Progenitor cell of endocrine pancreas (in vitro differentiated cells): Measurements from ENCODE around the gene ZNF687. TPM values are rescaled to one million over a fixed set of nuclear protein-coding genes. Genes with fewer than 3 reads are reported as not detected.
"Not testable (repeated sequence)": the region's sequence is repeated elsewhere in the genome, so short reads cannot be mapped to it uniquely, and the experiment has no call there.

Experiments used
- DNase-seq: peaks from one replicate; pipeline ENCODE4 v3.0.0; 2021; ENCODE audit warnings: low spot score; ENCODE audit not compliant: unreplicated experiment
- H3K27ac Mint-ChIP-seq: 2 replicates; pipeline ENCODE4 v1.8.0; 2021; ENCODE audit warnings: mild to moderate bottlenecking, moderate library complexity, mixed read lengths
- H3K27me3 Mint-ChIP-seq: 2 replicates; pipeline ENCODE4 v1.8.0; 2021; ENCODE audit warnings: mixed read lengths
- H3K36me3 Mint-ChIP-seq: 2 replicates; pipeline ENCODE4 v1.8.0; 2022; ENCODE audit warnings: mixed read lengths; ENCODE audit not compliant: insufficient read depth
- H3K4me1 Mint-ChIP-seq: 2 replicates; pipeline ENCODE4 v1.8.0; 2021; ENCODE audit warnings: low read depth, mixed read lengths
- H3K4me3 Mint-ChIP-seq: 2 replicates; pipeline ENCODE4 v1.8.0; 2021; ENCODE audit warnings: low read depth, mild to moderate bottlenecking, moderate library complexity, mixed read lengths
- H3K9me3 Mint-ChIP-seq: 2 replicates; pipeline ENCODE4 v1.8.0; 2021; ENCODE audit warnings: low read depth, mixed read lengths
- total RNA-seq: library from RNA; stranded (reverse); gene quantifications from 2 replicates; pipeline ENCODE4 v1.2.1, GENCODE V29; 2021
- TF ChIP-seq, protein P1 (sequence below): fragments of 200-600 bp; sonication (generic); IDR thresholded peaks from one replicate; pipeline ENCODE4 v1.5.0; 2021; ENCODE audit warnings: antibody characterized with exemption, mild to moderate bottlenecking; ENCODE audit not compliant: unreplicated experiment

ZNF687 gene
- total RNA-seq, 1 donor from 2014 or later, result 45.0 TPM

DNA sequence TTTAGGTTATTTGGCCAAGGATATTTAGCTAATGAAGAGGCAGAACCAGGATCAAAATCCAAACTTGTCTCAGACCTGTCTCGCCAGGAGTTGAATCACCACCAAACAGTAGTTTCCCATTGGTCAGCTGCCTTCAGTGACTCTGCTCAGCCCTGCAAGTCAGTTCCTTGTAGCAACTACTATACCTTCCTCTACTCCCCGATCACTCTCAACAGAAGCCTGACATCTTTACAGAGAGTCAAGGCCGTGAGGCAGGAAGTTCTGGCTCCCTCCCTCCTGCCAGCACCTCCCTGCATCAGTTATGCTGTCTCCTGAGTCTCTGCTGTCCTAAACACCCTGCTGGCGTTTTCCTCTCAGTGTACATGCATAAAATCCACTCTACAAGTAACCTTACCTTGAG is 14.3 kb upstream of the ZNF687 start:
- no peak overlapping the region for H3K4me3 Mint-ChIP-seq
- H3K9me3 Mint-ChIP-seq, result no peaks in the 10 kb centered on the region
- H3K27me3 Mint-ChIP-seq, result no peaks in the 10 kb centered on the region
- TF ChIP-seq, protein P1, sequence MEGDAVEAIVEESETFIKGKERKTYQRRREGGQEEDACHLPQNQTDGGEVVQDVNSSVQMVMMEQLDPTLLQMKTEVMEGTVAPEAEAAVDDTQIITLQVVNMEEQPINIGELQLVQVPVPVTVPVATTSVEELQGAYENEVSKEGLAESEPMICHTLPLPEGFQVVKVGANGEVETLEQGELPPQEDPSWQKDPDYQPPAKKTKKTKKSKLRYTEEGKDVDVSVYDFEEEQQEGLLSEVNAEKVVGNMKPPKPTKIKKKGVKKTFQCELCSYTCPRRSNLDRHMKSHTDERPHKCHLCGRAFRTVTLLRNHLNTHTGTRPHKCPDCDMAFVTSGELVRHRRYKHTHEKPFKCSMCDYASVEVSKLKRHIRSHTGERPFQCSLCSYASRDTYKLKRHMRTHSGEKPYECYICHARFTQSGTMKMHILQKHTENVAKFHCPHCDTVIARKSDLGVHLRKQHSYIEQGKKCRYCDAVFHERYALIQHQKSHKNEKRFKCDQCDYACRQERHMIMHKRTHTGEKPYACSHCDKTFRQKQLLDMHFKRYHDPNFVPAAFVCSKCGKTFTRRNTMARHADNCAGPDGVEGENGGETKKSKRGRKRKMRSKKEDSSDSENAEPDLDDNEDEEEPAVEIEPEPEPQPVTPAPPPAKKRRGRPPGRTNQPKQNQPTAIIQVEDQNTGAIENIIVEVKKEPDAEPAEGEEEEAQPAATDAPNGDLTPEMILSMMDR, result no peak
- DNase-seq, result no peak
- peaks cover 36% of the 10 kb centered on the region for H3K36me3 Mint-ChIP-seq
- no peak overlapping the region for H3K27ac Mint-ChIP-seq
- no peaks in the 10 kb centered on the region for H3K4me1 Mint-ChIP-seq

DNA sequence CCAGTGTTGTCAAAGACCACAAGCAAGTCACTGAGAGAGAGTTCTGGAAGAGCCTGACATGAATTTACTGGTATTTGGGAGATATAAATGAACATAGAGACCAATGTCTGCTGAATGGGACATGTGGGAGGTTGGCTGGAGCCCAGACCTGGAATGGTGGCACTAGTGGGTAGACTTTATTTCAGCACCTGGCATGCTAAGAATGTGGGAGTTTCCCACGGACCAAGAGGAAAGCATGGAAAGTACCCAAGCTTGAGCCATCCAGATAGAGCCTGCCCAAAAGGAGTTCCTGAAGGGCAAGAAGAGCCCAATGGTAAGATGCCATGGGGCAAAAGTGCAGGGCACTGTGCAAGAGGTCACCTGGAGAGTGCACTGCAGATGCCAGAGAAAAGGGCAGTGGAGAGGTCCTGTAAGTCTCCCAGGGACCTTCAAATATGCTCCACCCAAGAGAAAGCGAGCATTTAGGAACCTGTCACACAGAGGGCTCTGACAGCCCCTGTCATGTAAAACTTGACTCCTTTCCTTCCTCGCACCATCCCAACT is 8.1 kb upstream of the ZNF687 start:
- H3K27me3 Mint-ChIP-seq, result peaks cover 12% of the 10 kb centered on the region
- no peaks in the 10 kb centered on the region for H3K4me1 Mint-ChIP-seq
- TF ChIP-seq, protein P1, result no peak
- H3K36me3 Mint-ChIP-seq, result peaks cover 10% of the 10 kb centered on the region
- no peaks in the 10 kb centered on the region for H3K9me3 Mint-ChIP-seq
- no peak overlapping the region for H3K27ac Mint-ChIP-seq
- no peak overlapping the region for H3K4me3 Mint-ChIP-seq
- no peak for DNase-seq

DNA sequence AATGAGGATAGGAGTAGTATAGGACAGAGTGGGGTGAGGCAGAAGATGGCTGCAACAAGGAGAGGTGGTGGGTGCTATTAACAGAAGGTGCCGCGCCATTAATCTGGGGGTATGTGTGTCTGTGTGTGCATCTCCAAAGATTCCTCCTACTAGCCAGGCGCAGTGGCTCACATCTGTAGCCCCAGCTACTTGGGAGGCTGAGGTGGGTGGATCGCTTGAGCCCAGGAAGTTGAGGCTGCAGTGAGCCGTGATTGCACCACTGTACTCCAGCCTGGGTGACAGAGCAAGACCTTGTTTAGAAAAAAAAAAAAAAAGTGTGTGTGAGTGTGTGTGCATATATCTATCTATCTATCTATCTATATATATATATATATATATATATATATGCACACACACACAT is 6.8 kb upstream of the ZNF687 start:
- peaks cover 12% of the 10 kb centered on the region for H3K27me3 Mint-ChIP-seq
- DNase-seq, H3K4me3 Mint-ChIP-seq, H3K27ac Mint-ChIP-seq, H3K9me3 Mint-ChIP-seq, H3K4me1 Mint-ChIP-seq, H3K36me3 Mint-ChIP-seq: not testable (repeated sequence)

DNA sequence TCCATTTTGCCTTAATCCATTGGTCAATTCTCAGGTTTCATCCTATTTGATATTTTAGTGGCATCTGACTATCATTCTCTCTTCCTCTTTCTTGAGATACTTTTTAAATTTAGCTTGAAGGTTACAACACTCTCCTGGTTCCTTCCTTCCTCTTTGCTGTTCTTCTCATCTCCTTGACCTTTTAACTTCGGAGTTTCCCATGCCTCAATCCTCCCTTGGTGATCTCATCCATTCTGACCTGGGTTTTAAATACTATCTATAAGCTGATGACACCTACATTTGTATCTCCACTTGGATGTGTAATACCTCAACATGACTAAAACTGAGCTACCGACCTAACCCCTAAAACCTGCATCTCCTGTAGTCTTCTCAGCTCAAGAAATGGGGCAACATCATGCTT is 4.8 kb upstream of the ZNF687 start:
- H3K27ac Mint-ChIP-seq, result no peak overlapping the region
- peaks cover 4% of the 10 kb centered on the region for H3K36me3 Mint-ChIP-seq
- H3K4me3 Mint-ChIP-seq, result no peak overlapping the region
- H3K27me3 Mint-ChIP-seq, result peaks cover 12% of the 10 kb centered on the region
- H3K9me3 Mint-ChIP-seq, result no peaks in the 10 kb centered on the region
- no peaks in the 10 kb centered on the region for H3K4me1 Mint-ChIP-seq
- no peak for DNase-seq
- TF ChIP-seq, protein P1, result no peak

DNA sequence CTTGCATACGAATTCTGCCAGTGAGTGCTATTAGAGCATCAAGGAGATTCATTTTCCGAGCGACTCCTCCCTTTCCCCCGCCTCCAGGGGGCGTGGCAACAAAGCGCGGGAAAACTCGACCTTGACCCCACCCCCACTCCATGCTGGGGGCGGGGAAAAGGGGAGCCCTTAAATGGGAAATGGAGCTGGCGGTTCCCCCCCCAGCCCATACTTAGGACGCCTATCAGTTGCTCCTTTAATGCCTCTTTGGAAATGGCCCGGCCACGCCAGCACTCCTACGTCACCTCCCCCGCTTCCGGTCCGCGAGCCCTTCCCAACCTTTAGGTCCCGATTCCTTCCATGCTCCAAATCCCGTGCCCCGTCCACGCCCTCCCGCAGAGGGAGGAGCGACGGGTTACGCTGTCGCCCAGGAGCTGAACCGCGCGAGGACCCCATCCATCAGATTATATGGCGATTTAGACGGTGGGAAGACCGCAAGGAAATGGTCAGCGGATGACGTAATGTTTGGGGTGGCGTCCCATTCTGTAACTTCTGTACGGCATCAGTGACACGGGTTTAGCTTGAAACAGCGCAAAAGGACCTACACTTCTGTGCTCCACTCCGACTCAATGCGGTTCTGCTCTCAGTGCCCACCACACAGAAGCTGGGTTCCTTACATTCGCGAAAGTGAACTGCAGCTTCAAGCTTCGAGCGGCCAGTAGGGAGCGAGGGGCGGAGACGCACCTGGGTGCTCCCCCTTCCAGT is 702 bp upstream of the ZNF687 start:
- H3K4me3 Mint-ChIP-seq, result peak overlapping the region; percentile 99
- peaks cover 16% of the 10 kb centered on the region for H3K4me1 Mint-ChIP-seq
- TF ChIP-seq, protein P1, result no peak
- DNase-seq, result peak; percentile 93
- H3K27me3 Mint-ChIP-seq, result peaks cover 12% of the 10 kb centered on the region
- peaks cover 2% of the 10 kb centered on the region for H3K36me3 Mint-ChIP-seq
- H3K27ac Mint-ChIP-seq, result peak overlapping the region; percentile 100
- H3K9me3 Mint-ChIP-seq, result no peaks in the 10 kb centered on the region
